Measurements from ENCODE around the gene PCDHGA3. TPM values are rescaled to one million over a fixed set of nuclear protein-coding genes. Genes with fewer than 3 reads are reported as not detected.
"Not testable (repeated sequence)": the region's sequence is repeated elsewhere in the genome, so short reads cannot be mapped to it uniquely, and the experiment has no call there.

PCDHGA3 gene
- total RNA-seq, result under 0.01 and 0.13 TPM in 2 replicates

DNA sequence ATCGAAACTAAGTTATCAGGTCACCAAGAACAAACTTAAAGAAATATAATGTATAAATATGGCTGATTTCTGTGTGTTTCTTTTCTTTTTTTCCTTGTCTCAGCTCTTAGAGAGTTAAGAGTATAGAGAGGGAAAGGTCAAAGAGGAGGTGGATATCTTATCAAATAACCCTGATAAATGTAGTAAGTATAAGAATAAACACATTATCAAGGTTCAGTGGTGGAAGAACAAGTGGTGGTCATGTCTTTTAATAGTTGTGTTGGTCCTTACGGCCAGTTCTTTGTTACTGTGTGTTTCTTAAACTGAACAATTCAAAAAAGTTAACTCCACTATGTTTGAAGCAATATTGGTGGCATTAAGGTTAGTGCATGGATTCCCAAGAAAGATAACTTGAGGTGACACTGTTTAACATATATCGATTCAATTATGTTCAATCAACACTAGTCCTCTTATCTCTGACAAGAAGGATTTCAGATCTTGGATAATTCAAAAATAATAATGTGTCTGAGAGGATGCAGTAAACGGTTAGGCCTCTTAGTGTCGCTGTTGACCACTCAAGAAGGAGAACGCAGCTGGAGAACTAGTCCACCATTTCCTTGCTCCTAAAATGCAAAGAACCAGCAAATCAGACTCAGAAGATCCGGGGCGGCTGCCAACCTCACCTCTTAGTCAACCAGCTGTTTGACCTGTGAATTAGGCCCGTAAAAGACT is at the start of gene PCDHGA3:
PCDHGA3 (plus strand) TSS at position 588 of the 711 bp plus-strand sequence. CDS start 205 bp downstream, outside the sequence.
- TF ChIP-seq, protein P1, sequence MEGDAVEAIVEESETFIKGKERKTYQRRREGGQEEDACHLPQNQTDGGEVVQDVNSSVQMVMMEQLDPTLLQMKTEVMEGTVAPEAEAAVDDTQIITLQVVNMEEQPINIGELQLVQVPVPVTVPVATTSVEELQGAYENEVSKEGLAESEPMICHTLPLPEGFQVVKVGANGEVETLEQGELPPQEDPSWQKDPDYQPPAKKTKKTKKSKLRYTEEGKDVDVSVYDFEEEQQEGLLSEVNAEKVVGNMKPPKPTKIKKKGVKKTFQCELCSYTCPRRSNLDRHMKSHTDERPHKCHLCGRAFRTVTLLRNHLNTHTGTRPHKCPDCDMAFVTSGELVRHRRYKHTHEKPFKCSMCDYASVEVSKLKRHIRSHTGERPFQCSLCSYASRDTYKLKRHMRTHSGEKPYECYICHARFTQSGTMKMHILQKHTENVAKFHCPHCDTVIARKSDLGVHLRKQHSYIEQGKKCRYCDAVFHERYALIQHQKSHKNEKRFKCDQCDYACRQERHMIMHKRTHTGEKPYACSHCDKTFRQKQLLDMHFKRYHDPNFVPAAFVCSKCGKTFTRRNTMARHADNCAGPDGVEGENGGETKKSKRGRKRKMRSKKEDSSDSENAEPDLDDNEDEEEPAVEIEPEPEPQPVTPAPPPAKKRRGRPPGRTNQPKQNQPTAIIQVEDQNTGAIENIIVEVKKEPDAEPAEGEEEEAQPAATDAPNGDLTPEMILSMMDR (IDR thresholded peaks at IDR 0.05; ENCODE audit: insufficient read depth, low read length, severe bottlenecking), result peak; percentile 30
- H3K27me3 ChIP-seq (ENCODE audit: control insufficient read depth, insufficient read depth, low read length), result no peaks in the 10 kb centered on the region

DNA sequence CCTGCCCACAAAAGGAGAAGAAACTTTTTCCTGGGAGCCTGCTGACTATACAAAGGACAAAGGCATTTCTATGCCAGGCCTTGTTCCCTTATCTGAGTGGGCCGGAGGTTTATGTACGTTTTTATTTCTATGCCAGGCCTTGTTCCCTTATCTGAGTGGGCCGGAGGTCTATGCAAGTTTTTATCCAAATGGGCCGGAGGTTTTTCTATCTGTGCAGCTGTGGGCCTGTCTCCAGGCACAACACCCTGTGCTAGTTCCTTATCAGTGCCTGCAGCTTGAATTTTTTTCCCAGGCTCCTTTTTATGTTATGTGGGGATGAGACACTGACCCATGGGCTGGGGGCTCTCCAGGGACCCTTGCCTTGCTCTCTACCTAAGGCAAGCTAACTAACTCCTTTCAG is 45.3 kb upstream of the PCDHGA3 start:
- no peak for FAIRE-seq

More for the DNA sequence above, at the start of gene PCDHGA3:
- Histone ChIP-seq H3K4me3 (ENCODE audit: low read depth, low read length) (peak within 1 kb of the TSS; percentile 2), H3K36me3 (ENCODE audit: control insufficient read depth, insufficient read depth, low read length) (no peaks in the 10 kb centered on the region)
- peak; percentile 29 for DNase-seq (ENCODE audit: low read depth)
- no peak for FAIRE-seq

DNA sequence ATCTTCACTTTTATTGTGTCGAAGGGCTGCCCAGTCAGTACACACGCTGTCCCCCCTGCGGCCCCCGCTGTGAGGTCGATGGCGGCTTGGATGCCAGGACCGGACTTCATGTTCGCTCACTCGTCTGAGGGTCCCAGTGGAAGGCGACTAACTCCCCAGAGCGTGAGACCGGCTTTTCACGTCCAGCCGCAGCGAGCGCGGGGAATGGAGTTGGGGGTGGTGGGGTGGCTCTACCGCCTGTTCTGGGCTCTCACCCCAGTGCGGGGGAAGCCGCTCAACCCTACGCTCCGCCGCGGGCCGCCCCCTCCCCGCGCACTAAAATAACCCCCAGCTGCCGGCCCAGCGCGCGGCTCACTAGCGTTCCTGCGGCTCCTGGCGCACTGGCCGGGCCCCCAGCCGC is 39.9 kb upstream of the PCDHGA3 start, which contains the start of gene SLC25A2:
SLC25A2 (minus strand) TSS at position 294 of the 400 bp plus-strand sequence; CDS start at position 110, 184 bp downstream.
- TF ChIP-seq, protein P1 (IDR thresholded peaks at IDR 0.05; ENCODE audit: insufficient read depth, low read length, severe bottlenecking), result no peak
- Histone ChIP-seq H3K27me3 (ENCODE audit: control insufficient read depth, insufficient read depth, low read length) (no peaks in the 10 kb centered on the region), H3K4me3 (ENCODE audit: low read depth, low read length) (no peak within 1 kb of the TSS), H3K36me3 (ENCODE audit: control insufficient read depth, insufficient read depth, low read length) (no peaks in the 10 kb centered on the region)
- DNase-seq (ENCODE audit: low read depth), result no peak
- no peak for FAIRE-seq

More for the DNA sequence above, 45.3 kb upstream of the PCDHGA3 start:
- Histone ChIP-seq H3K4me3 (ENCODE audit: low read depth, low read length) (no peak overlapping the region), H3K36me3 (ENCODE audit: control insufficient read depth, insufficient read depth, low read length) (no peaks in the 10 kb centered on the region), H3K27me3 (ENCODE audit: control insufficient read depth, insufficient read depth, low read length) (no peaks in the 10 kb centered on the region)
- DNase-seq (ENCODE audit: low read depth), result no peak
- TF ChIP-seq, protein P1 (IDR thresholded peaks at IDR 0.05; ENCODE audit: insufficient read depth, low read length, severe bottlenecking), result no peak

DNA sequence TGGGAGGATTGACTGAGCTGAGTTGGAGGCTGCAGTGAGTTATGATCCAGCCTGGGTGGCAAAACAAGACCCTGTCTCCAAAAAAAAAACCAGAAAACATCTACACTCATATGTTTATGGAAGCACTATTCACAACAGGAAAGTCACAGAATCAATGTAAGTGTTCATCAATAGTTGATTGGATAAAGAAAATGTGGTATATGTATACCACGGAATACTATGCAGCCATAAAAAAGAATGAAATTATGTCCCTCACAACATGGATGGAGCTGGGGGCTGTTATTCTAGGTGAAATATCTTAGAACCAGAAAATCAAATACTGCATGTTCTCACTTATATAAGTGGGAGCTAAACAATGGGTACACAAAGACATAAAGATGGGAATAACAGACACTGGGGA is 37.0 kb upstream of the PCDHGA3 start:
- FAIRE-seq, result no peak
- TF ChIP-seq, protein P1 (IDR thresholded peaks at IDR 0.05; ENCODE audit: insufficient read depth, low read length, severe bottlenecking), result no peak

DNA sequence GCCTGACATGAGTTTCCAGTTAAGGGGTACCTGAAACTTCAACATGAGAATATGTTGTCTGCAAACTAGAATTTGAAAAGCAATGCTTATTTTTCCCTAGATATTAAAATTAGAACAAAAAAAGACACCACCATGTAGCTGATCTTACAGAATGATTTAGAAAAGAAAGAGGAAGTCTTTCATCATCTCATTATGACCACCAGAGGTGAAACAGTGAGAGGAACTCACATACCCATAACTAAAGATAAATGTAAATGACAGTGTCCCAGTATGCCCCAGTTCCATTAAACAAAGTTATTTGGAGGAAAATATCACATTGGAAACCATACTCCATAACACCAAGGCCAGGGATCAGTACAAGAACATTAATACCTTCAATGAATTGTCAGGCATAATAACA is 29.9 kb upstream of the PCDHGA3 start:
- Histone ChIP-seq H3K36me3 (ENCODE audit: control insufficient read depth, insufficient read depth, low read length) (no peaks in the 10 kb centered on the region), H3K4me3 (ENCODE audit: low read depth, low read length) (no peak overlapping the region), H3K27me3 (ENCODE audit: control insufficient read depth, insufficient read depth, low read length) (no peaks in the 10 kb centered on the region)
- TF ChIP-seq, protein P1 (IDR thresholded peaks at IDR 0.05; ENCODE audit: insufficient read depth, low read length, severe bottlenecking), result no peak
- DNase-seq (ENCODE audit: low read depth) (no peak), FAIRE-seq (no peak)

More for the DNA sequence above, 37.0 kb upstream of the PCDHGA3 start:
- no peak for DNase-seq (ENCODE audit: low read depth)
- Histone ChIP-seq H3K4me3 (ENCODE audit: low read depth, low read length) (no peak overlapping the region), H3K27me3 (ENCODE audit: control insufficient read depth, insufficient read depth, low read length) (no peaks in the 10 kb centered on the region), H3K36me3 (ENCODE audit: control insufficient read depth, insufficient read depth, low read length) (no peaks in the 10 kb centered on the region)

DNA sequence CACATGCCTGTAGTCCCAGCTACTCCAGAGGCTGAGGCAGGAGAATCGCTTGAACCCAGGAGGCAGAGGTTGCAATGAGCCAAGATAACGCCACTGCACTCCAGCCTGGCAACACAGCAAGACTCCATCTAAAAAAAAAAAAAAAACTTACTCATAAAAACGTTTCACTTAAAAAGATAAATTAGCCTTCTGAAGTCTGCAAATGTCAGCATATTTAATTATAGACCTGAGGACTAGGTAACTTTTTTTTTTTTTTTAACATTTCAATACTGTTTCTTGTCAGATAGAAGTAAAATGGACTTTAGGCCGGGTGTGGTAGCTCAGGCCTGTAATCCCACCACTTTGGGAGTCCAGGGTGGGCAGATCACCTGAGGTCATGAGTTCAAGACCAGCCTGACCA is 26.7 kb upstream of the PCDHGA3 start:
- not testable (repeated sequence) for H3K36me3 ChIP-seq (ENCODE audit: control insufficient read depth, insufficient read depth, low read length); H3K4me3 ChIP-seq (ENCODE audit: low read depth, low read length); DNase-seq (ENCODE audit: low read depth); FAIRE-seq; H3K27me3 ChIP-seq (ENCODE audit: control insufficient read depth, insufficient read depth, low read length)

Data from bronchial epithelial cell (primary cell).